Lower leg skin (tissue), 4 donors: Measurements from ENCODE around the gene SYT8. TPM values are rescaled to one million over a fixed set of nuclear protein-coding genes. Genes with fewer than 3 reads are reported as not detected.
"Not testable (repeated sequence)": the region's sequence is repeated elsewhere in the genome, so short reads cannot be mapped to it uniquely, and the experiment has no call there.

ENCODE experiments used
- DNase-seq, 2 donors: peaks; one replicate each; pipeline ENCODE4 v3.0.0-alpha.2; 2019; ENCODE audit warnings: low spot score in 2 of 2
- H3K4me3 ChIP-seq: fragments of 200-600 bp; sonication (generic); 2 replicates; pipeline ENCODE4 v1.5.1; 2017; ENCODE audit warnings: mild to moderate bottlenecking, low read depth; ENCODE audit not compliant: poor library complexity, severe bottlenecking
- CTCF ChIP-seq, 3 donors: fragments of 450-650 bp; IDR thresholded peaks; one replicate each; pipeline ENCODE4 v1.5.1; 2016; ENCODE audit warnings: antibody characterized with exemption in 3 of 3, mild to moderate bottlenecking in 3 of 3, moderate library complexity in 2 of 3
- POLR2A ChIP-seq, 2 donors: fragments of 450-650 bp; IDR thresholded peaks; one replicate each; pipeline ENCODE4 v1.6.1; 2016 to 2017; ENCODE audit warnings: antibody characterized with exemption in 2 of 2, mild to moderate bottlenecking in 1 of 2, moderate library complexity in 1 of 2
- WGBS, 2 donors: methylation state at CpG; one replicate each; pipeline ENCODE4 v1.1.5; 2018; 5-methylcytosine and 5-hydroxymethylcytosine counted together
- intact Hi-C: fragments of 100-400 bp; cut with DNase I; formaldehyde crosslinking; loops from one replicate; pipeline ENCODE4 v1.15.0; 2023; ENCODE audit warnings: low total_unique reads
- microRNA-seq, 2 donors: library from miRNA; unstranded; fragments of <30 nt; microRNA quantifications; one replicate each; pipeline ENCODE4, GENCODE V29; 2016; ENCODE audit warnings: borderline replicate concordance in 2 of 2, borderline number of aligned reads in 1 of 2
- total RNA-seq, 4 donors: library from RNA; depleted of rRNA; stranded (reverse); fragments of >200 nt; gene quantifications; one replicate each; pipeline ENCODE4 v1.1.0, GENCODE V29; 2016

SYT8 gene
- total RNA-seq, 4 donors from 2014 or later = 74.1 to 177 (median 106) TPM

GRCh38 chr11:1882265-1883238 is 47.8 kb downstream of the SYT8 start:
- intact Hi-C loops = loop anchor here (5.0 kb wide), 2 partner anchors 40 to 190 kb away; no protein-coding TSS in a partner anchor
- H3K4me3 ChIP-seq = no peak overlapping the region
- WGBS, 2 donors = 38 to 48% methylated on average over 19 to 23 of the region's 23 CpGs
- peak in 1 of 3 donors; percentile 50 for TF ChIP-seq CTCF (IDR thresholded peaks at IDR 0.05)
- no peak for TF ChIP-seq POLR2A (IDR thresholded peaks at IDR 0.05)
- peak in 1 of 2 donors; percentile 95 for DNase-seq

- WGBS, 2 donors = 88% methylated on average over 14 of the region's 14 CpGs
- intact Hi-C loops = loop anchor here (5.0 kb wide), 2 partner anchors 39 to 191 kb away; no protein-coding TSS in a partner anchor
- TF ChIP-seq POLR2A (IDR thresholded peaks at IDR 0.05) (no peak), CTCF (IDR thresholded peaks at IDR 0.05) (no peak)
- peak in 1 of 2 donors; percentile 79 for DNase-seq
- H3K4me3 ChIP-seq = no peak overlapping the region
These were observed 48.8 kb downstream of the SYT8 start for GRCh38 chr11:1883346-1884302.

- TF ChIP-seq POLR2A (IDR thresholded peaks at IDR 0.05) (no peak), CTCF (IDR thresholded peaks at IDR 0.05) (no peak)
- H3K4me3 ChIP-seq = no peak overlapping the region
- intact Hi-C loops = loop anchor here (5.0 kb wide), 2 partner anchors 38 to 192 kb away; no protein-coding TSS in a partner anchor
- peak in 1 of 2 donors; percentile 70 for DNase-seq
- WGBS, 2 donors = 79 to 86% methylated on average over 5 of the region's 5 CpGs
These were observed 49.5 kb downstream of the SYT8 start for GRCh38 chr11:1884303-1884700.

GRCh38 chr11:1886551-1886950 is 51.8 kb downstream of the SYT8 start:
- 81 to 94% methylated on average over 7 to 13 of the region's 13 CpGs for WGBS, 2 donors
- DNase-seq, H3K4me3 ChIP-seq, intact Hi-C loops: not testable (repeated sequence)

Small RNAs within 50 kb of the gene (microRNA-seq; reads per million reads assigned to microRNA genes)
- 0 reads per million in 2 donors for gene MIR4298
- 0 reads per million in 2 donors for gene MIR7847

Other genes with a start within 250 kb of the SYT8 start
- 1 to 10 TPM in 1 of 4 donors, not detected in 3; 8.1 TPM for gene KRTAP5-1, start 249.7 kb upstream of the SYT8 start, total RNA-seq
- gene KRTAP5-2, start 236.7 kb upstream of the SYT8 start, total RNA-seq = 10 to 100 TPM in 1 of 4 donors, under 1 TPM in 1, not detected in 2; 0.55 to 15.1 TPM
- gene KRTAP5-3, start 226.5 kb upstream of the SYT8 start, total RNA-seq = 10 to 100 TPM in 1 of 4 donors, not detected in 3; 16.2 TPM
- 1 to 10 TPM in 1 of 4 donors, not detected in 3; 7.9 TPM for gene KRTAP5-4, start 212.9 kb upstream of the SYT8 start, total RNA-seq
- 1 to 10 TPM in 1 of 4 donors, not detected in 3; 2.5 TPM for gene KRTAP5-5, start 205.2 kb upstream of the SYT8 start, total RNA-seq
- 1 to 10 TPM in 1 of 4 donors, not detected in 3; 6.7 TPM for gene KRTAP5-6, start 137.8 kb upstream of the SYT8 start, total RNA-seq
- gene IFITM10, start 84.4 kb upstream of the SYT8 start, total RNA-seq = 10 to 100 TPM in 1 of 4 donors, 1 to 10 TPM in 3; 2.5 to 13.7 (median 6.3) TPM
- gene CTSD, start 71.1 kb upstream of the SYT8 start, total RNA-seq = 100 to 1,000 TPM; 573 to 913 (median 707) TPM
- 10 to 100 TPM; 10.7 to 17.7 (median 15.8) TPM for gene TNNI2, start 4.0 kb downstream of the SYT8 start, total RNA-seq
- gene LSP1, start 18.1 kb downstream of the SYT8 start, total RNA-seq = 100 to 1,000 TPM in 1 of 4 donors, 10 to 100 TPM in 3; 73.7 to 105 (median 86.6) TPM
- gene PRR33, start 56.9 kb downstream of the SYT8 start, total RNA-seq = not detected
- gene TNNT3, start 84.7 kb downstream of the SYT8 start, total RNA-seq = 1 to 10 TPM; 1.2 to 6.6 (median 4.1) TPM
- 100 to 1,000 TPM; 169 to 227 (median 216) TPM for gene MRPL23, start 112.3 kb downstream of the SYT8 start, total RNA-seq
- 10 to 100 TPM; 17.3 to 64.3 (median 37.4) TPM for gene H19, start 162.9 kb downstream of the SYT8 start, total RNA-seq